Right atrium auricular region (tissue), 2 donors: Measurements from ENCODE around the gene MET. TPM values are rescaled to one million over a fixed set of nuclear protein-coding genes. Genes with fewer than 3 reads are reported as not detected.

Experiments used
- DNase-seq: peaks from one replicate; pipeline ENCODE4 v3.0.0-alpha.2; 2019; ENCODE audit warnings: low spot score
- H3K27ac ChIP-seq, 2 donors: fragments of 200-600 bp; sonication (generic); 1 replicate in 1 of 2; 2 replicates in 1 of 2; pipeline ENCODE4 v1.5.1; 2016 to 2019
- H3K27me3 ChIP-seq, 2 donors: fragments of 200-600 bp; sonication (generic); one replicate each; pipeline versions ENCODE4 v1.5.1 to v1.6.0; 2017 to 2019
- H3K36me3 ChIP-seq: fragments of 200-600 bp; sonication (generic); one replicate; pipeline ENCODE4 v1.5.1; 2016
- H3K4me1 ChIP-seq, 2 donors: fragments of 200-600 bp; sonication (generic); one replicate each; pipeline versions ENCODE4 v1.5.1 to v1.6.0; 2017 to 2019
- H3K4me3 ChIP-seq, 2 donors: fragments of 200-600 bp; sonication (generic); 1 replicate in 1 of 2; 2 replicates in 1 of 2; pipeline ENCODE4 v1.5.1; 2017 to 2019; ENCODE audit warnings: mild to moderate bottlenecking in 1 of 2, moderate library complexity in 1 of 2
- H3K9me3 ChIP-seq, 2 donors: fragments of 200-600 bp; sonication (generic); one replicate each; pipeline ENCODE4 v1.5.1; 2019
- total RNA-seq, 2 donors: library from RNA; depleted of rRNA; stranded (reverse); fragments of >200 nt; gene quantifications; one replicate each; pipeline ENCODE4 v1.1.0, GENCODE V29; 2016
- TF ChIP-seq, protein P1 (sequence below), 2 donors: fragments of 200-600 bp; sonication (generic); IDR thresholded peaks; one replicate each; pipeline ENCODE4 v1.5.1; 2019; ENCODE audit warnings: antibody characterized with exemption in 2 of 2

Gene MET
- total RNA-seq, 2 donors from 2014 or later: 16.1 to 17.5 TPM

DNA sequence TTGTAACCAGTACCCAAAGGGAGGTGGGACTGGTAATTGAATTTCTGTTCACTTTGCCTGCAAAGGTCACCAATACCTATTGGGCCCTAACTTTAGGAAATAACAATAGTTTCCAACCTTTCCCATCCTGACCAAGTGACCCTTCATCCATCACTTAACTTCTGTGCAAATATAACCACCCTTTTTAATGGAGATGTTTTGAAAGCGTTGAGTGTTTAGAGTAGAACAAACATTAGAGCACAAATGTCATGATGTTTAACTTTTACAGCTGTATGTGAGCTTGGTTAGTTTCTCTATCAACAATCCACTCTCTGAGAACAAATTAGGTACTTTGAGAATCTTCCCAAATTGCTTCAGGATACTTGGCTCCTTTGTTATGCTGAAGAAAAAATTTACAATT, 66.4 kb downstream of the MET start:
- TF ChIP-seq, protein P1, sequence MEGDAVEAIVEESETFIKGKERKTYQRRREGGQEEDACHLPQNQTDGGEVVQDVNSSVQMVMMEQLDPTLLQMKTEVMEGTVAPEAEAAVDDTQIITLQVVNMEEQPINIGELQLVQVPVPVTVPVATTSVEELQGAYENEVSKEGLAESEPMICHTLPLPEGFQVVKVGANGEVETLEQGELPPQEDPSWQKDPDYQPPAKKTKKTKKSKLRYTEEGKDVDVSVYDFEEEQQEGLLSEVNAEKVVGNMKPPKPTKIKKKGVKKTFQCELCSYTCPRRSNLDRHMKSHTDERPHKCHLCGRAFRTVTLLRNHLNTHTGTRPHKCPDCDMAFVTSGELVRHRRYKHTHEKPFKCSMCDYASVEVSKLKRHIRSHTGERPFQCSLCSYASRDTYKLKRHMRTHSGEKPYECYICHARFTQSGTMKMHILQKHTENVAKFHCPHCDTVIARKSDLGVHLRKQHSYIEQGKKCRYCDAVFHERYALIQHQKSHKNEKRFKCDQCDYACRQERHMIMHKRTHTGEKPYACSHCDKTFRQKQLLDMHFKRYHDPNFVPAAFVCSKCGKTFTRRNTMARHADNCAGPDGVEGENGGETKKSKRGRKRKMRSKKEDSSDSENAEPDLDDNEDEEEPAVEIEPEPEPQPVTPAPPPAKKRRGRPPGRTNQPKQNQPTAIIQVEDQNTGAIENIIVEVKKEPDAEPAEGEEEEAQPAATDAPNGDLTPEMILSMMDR (IDR thresholded peaks at IDR 0.05): no peak
- Histone ChIP-seq H3K27ac (no peak overlapping the region), H3K4me1 (no peaks in the 10 kb centered on the region), H3K4me3 (no peak overlapping the region), H3K9me3 (no peaks in the 10 kb centered on the region), H3K36me3 (no peaks in the 10 kb centered on the region), H3K27me3 (no peaks in the 10 kb centered on the region)
- DNase-seq: no peak

DNA sequence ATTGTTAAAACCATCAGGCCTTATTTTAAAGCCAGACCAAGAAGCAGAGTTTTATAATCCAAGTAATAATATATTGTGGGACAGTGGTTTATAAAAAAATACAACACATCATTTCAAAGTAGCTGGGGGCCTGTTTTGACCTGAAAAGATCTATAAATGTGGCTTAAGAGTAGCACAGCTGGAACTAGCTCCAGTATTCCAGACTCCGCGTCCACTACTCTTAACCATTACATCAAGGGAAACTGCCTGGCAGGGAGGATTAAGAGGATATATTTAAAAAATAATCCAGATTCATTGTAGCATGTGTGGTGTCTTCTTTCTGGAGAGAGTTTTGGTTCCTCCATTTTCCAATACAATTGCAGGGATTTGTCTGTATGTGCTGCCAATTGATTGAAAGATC, 67.3 kb downstream of the MET start:
- no peaks in the 10 kb centered on the region for H3K9me3 ChIP-seq
- H3K27me3 ChIP-seq: no peaks in the 10 kb centered on the region
- no peak overlapping the region for H3K27ac ChIP-seq
- no peaks in the 10 kb centered on the region for H3K36me3 ChIP-seq
- no peak overlapping the region for H3K4me3 ChIP-seq
- TF ChIP-seq, protein P1 (IDR thresholded peaks at IDR 0.05): no peak
- no peak for DNase-seq
- H3K4me1 ChIP-seq: no peaks in the 10 kb centered on the region

DNA sequence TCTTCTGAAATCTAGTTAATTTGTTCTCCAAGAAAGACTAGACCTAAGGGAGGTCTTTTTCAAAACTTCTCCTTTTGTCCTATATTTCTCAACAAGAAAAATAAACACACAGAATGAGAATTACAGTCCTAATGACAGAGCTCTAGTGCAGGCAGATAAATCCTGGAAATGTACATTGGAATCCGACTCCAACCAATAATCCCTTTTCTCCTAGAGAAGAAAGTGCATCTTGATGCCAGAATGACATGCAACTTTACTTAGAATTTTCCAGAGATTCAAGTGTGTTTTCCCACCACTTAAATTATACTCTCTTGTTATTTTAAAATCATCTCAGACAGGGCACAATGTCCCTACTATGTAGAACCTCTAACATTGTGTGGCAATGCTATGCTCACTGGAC, 68.2 kb downstream of the MET start:
- Histone ChIP-seq H3K4me3 (no peak overlapping the region), H3K9me3 (no peaks in the 10 kb centered on the region), H3K36me3 (no peaks in the 10 kb centered on the region), H3K27me3 (no peaks in the 10 kb centered on the region), H3K27ac (no peak overlapping the region), H3K4me1 (no peaks in the 10 kb centered on the region)
- TF ChIP-seq, protein P1 (IDR thresholded peaks at IDR 0.05): no peak
- no peak for DNase-seq

DNA sequence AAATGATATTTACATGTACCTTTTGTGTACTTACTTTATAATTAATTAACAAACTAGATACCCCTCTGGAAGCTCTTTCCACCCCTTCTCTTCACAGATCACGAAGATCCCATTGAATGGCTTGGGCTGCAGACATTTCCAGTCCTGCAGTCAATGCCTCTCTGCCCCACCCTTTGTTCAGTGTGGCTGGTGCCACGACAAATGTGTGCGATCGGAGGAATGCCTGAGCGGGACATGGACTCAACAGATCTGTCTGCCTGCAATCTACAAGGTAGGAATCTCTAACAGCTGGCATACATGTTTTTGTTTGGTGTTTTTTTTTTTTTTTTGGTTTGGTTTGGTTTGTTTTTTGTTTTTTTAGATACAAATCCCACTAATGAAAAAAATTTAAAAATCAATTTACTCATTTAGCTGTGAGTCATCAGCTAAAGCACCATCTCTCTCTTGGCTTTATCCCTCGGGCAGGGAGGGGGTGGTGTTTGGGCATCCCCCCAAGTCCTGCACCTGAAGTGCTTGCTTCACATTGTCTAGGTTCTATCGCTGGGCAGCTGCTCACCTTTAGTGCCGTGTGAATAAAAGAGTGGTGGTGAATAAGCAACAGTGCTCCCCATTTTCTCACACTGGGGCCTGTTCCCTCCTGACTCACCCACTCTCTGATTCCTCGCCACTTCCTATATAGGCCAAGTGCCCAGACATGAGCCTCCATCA, 68.9 kb downstream of the MET start:
- H3K4me1 ChIP-seq: no peaks in the 10 kb centered on the region
- H3K27me3 ChIP-seq: no peaks in the 10 kb centered on the region
- no peak overlapping the region for H3K27ac ChIP-seq
- DNase-seq: no peak
- no peaks in the 10 kb centered on the region for H3K9me3 ChIP-seq
- H3K4me3 ChIP-seq: no peak overlapping the region
- no peaks in the 10 kb centered on the region for H3K36me3 ChIP-seq
- TF ChIP-seq, protein P1 (IDR thresholded peaks at IDR 0.05): no peak

DNA sequence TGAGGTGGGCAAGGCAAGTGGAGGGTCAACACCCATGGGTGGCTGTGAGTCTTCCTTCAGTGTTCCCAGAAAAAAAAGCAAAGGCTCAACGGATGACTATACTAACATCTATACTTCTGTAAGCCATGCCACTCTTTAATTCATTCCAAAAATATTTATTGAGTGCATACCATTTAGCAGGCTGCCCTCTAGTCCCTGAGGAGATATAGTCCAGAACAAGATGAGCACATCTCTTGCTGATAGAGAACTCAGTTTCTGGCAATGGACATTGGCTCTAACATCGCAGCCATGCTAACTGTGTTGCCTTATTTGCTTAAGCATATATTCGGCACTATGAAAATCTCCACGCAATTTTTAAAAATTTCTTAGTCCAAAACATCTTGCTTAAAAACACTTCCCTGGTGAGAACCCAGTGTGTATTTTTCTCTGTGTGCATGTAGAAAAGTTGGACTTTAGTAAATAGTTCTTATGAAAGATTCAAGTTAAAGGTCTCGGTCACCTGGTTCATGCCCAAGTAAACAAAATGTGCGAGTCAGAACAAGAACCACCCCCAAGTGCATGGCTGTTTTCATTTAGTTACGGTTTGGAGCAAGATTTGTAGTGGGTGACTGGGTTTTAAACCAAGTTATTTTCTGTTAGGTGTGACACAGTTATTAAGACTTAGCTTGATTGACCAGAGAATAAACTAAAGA, 69.8 kb downstream of the MET start:
- no peak for DNase-seq
- TF ChIP-seq, protein P1 (IDR thresholded peaks at IDR 0.05): no peak
- no peaks in the 10 kb centered on the region for H3K4me1 ChIP-seq

More for the DNA sequence above, 69.8 kb downstream of the MET start:
- Histone ChIP-seq H3K9me3 (no peaks in the 10 kb centered on the region), H3K27me3 (no peaks in the 10 kb centered on the region), H3K4me3 (no peak overlapping the region), H3K36me3 (no peaks in the 10 kb centered on the region), H3K27ac (no peak overlapping the region)
